ENCODE results near the gene EMCN. TPM values are rescaled to one million over a fixed set of nuclear protein-coding genes. Genes with fewer than 3 reads are reported as not detected.

EMCN gene
- total RNA-seq, 2 donors from 2014 or later, result 2.5 to 4.5 TPM

DNA sequence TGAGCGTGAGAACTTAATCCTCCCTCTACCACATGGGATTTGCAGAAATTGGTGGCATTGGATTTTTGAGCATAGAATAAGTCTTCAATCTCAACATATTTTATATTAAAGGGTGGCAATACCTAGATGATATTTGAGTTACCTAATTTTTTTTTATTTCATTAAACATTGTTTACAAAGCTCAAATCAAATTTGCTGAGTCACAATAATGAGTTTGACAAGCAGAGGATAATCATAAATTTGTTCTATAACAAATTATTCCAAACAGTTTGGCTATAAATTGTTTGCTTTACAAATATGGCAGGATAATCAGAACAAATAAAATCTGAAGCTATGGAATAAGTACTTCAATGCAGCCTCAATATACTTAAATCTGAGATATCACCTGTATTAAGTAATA, 22.7 kb downstream of the EMCN start:
- DNase-seq, result no peak
- no peak for ATAC-seq

DNA sequence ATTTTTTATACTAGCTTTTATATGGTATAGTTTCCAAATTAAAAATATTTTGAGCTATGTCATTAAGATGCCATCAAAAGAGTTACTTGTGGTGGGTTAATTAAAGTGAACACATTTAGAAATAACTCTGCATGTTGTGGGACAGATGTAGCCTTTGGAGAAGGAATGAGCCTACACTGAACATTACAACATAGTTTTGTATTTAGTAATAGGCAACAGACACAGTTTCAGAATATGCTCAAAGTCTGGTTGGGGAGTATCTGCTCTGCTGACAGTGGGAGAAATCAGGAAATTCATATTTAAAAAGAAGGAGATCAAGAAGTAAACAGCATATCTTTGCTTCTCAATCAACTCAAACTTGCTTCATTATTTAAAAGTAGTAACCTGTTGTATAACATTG, 23.7 kb downstream of the EMCN start:
- ATAC-seq, result no peak
- no peak for DNase-seq
- intact Hi-C loops (cut with DNase I, micrococcal nuclease), result no loop called here

More for the DNA sequence above, 22.7 kb downstream of the EMCN start:
- intact Hi-C loops (cut with DNase I, micrococcal nuclease), result no loop called here

DNA sequence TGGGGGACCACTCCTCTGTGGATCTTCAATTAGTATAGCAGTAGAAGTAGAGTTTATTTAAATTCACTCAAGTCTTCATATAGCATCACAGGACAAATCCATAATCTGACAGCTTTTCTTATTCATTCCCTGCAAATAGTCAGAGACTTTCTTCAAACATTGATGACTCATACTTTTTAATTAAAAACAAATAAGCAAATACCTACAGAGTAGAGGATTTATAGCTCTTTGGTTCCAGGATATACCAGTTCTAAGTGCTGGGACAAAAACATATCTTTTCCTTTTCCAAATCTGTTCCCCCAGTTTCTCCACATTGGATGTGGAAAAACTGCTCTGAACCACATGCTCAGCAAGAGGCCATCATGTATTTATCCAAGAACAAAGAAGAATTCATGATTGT, 24.1 kb downstream of the EMCN start:
- no peak for ATAC-seq
- no peak for DNase-seq
- intact Hi-C loops (cut with DNase I, micrococcal nuclease), result no loop called here

DNA sequence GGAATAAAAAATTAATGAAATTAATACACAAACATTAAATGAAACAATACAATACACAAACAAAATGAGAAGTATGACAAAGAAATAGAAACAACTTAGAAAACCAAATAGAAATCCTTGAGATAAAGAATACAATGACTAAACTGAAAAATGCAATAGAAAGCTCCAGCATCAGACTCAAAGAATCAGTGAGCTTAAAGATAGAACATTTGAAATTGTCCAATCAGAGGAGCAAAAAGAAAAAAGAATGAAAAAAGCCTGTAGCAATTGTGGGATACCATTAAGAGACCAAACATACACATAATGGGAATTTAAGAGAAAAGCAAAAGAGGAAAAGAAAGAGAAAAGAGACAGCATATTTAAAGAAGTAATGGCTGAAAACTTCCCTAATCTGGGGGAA, 25.7 kb downstream of the EMCN start:
- intact Hi-C loops (cut with DNase I, micrococcal nuclease), result no loop called here
- ATAC-seq (no peak), DNase-seq (no peak)

DNA sequence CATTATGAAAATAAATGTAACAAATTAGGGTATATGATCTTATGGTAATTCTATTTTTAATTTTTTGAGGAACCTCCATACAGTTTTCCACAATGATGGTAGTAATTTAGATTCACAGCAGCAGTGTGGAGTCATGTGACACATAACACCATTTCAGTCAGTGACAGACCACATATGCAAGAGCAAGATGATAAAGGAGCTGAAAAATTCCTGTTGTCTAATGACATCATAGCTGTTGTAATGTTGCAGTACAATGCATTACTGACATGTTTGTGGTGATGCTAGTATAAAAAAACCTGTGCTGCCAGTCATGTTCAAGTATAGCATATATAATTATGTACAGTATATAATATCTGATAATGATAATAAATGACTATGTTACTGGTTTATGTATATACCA, 28.5 kb downstream of the EMCN start:
- intact Hi-C loops (cut with DNase I, micrococcal nuclease), result no loop called here
- no peak for ATAC-seq
- DNase-seq, result no peak

- intact Hi-C loops (cut with DNase I, micrococcal nuclease), result no loop called here
- ATAC-seq (no peak), DNase-seq (no peak)
Measured at GRCh38 chr4:100486496-100486895, 31.3 kb downstream of the EMCN start.

DNA sequence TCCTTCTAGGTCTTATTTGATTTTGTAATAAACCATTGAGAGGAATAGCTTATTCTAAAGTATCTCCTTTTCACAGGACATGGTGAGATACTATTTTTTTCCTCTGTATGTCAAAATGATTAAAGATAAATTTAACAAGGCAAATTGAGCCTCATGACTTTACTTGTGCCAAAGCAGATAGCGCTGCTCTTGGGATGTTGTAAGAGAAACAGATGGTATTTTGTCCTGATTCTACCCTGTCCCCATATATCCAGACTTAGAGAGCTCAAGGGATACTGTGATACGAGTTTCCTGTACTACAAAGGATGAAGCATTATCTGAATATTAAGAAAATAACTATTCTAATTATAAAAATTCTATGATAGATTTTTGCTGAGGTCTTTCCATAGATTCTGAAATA, 34.0 kb downstream of the EMCN start:
- intact Hi-C loops (cut with DNase I, micrococcal nuclease), result no loop called here
- no peak for ATAC-seq

GRCh38 chr4:100479971-100480370, 37.9 kb downstream of the EMCN start:
- intact Hi-C loops (cut with DNase I, micrococcal nuclease), result no loop called here
- ATAC-seq, result no peak
- DNase-seq, result no peak

More for the DNA sequence above, 34.0 kb downstream of the EMCN start:
- DNase-seq, result no peak

DNA sequence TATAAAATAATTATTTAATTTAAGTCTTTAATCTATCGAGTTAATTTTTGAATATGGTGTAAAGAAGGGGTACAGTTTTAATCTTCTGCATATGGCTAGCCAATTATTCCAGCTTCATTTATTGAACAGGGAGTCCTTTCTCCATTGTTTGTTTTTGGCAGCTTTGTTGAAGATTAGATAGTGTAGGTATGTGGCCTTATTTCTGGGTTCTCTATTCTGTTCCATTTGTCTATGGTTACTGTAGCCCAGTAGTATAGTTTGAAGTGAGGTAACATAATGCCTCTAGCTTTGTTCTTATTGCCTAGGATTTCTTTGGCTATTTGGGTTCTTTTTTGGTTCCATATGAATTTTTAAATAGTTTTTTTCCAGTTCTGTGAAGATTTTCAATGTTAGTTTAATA, 48.3 kb downstream of the EMCN start:
- DNase-seq (no peak), ATAC-seq (no peak)
- intact Hi-C loops (cut with DNase I, micrococcal nuclease), result no loop called here

- intact Hi-C loops (cut with DNase I, micrococcal nuclease), result no loop called here
- ATAC-seq (no peak), DNase-seq (no peak)
Measured at GRCh38 chr4:100466501-100466900, 51.3 kb downstream of the EMCN start.

GRCh38 chr4:100461807-100462605, 55.8 kb downstream of the EMCN start:
- intact Hi-C loops (cut with DNase I, micrococcal nuclease), result no loop called here
- no peak for DNase-seq
- no peak for ATAC-seq

- DNase-seq, result no peak
- ATAC-seq, result no peak
- intact Hi-C loops (cut with DNase I, micrococcal nuclease), result no loop called here
Measured at GRCh38 chr4:100450449-100450848, 67.4 kb downstream of the EMCN start.

GRCh38 chr4:100431416-100431815, 86.4 kb downstream of the EMCN start:
- intact Hi-C loops (cut with DNase I, micrococcal nuclease), result no loop called here
- no peak for ATAC-seq
- DNase-seq, result no peak

DNA sequence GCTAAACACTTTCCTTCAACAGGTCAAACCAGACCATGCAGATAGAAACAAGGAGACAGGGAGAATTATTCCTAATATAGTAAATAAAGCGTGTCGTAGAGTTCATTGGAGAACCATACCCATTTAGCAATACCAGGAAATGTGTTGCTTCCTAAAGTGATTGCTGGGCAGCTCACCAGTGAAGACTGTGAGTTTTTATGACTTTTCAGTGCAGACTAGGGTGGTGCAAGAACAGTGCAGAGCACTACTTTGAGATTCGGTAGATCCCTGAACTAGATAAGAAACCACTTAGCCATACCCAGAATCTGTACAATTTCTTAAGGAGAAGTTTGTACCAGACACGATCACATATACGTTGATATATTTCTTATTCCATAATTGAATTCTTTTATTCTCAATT, 87.4 kb downstream of the EMCN start:
- ATAC-seq, result no peak
- intact Hi-C loops (cut with DNase I, micrococcal nuclease), result no loop called here

GRCh38 chr4:100429616-100430015, 88.2 kb downstream of the EMCN start:
- no peak for ATAC-seq
- intact Hi-C loops (cut with DNase I, micrococcal nuclease), result no loop called here
- DNase-seq, result no peak

More for the DNA sequence above, 87.4 kb downstream of the EMCN start:
- no peak for DNase-seq

- DNase-seq, result no peak
- intact Hi-C loops (cut with DNase I, micrococcal nuclease), result no loop called here
- no peak for ATAC-seq
Measured at GRCh38 chr4:100428051-100428450, 89.8 kb downstream of the EMCN start.

DNA sequence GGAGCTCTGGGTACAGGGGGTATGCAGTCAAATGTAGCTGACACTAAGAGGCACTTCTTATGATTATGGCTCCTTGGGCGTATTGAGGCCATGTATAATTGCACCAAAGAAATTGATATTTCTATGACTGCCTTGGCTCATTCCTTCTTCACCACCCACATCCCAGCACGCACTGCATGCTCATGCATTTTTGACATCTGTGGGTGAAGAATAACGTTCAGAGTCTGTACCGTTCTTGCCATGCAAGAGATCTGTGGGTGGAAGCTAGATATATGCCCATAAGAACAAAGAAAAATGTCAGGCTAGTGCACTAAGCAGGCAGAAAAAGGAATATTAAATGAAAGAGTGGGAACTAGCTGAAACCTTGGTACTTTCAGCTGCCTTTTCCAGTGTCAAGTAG, 93.4 kb downstream of the EMCN start:
- ATAC-seq, result no peak
- no peak for DNase-seq
- intact Hi-C loops (cut with DNase I, micrococcal nuclease), result no loop called here

GRCh38 chr4:100422894-100423293, 94.9 kb downstream of the EMCN start:
- intact Hi-C loops (cut with DNase I, micrococcal nuclease), result no loop called here
- no peak for ATAC-seq
- DNase-seq, result no peak

GRCh38 chr4:100421361-100421978, 96.4 kb downstream of the EMCN start:
- intact Hi-C loops (cut with DNase I, micrococcal nuclease), result no loop called here
- ATAC-seq, result no peak
- DNase-seq, result no peak

DNA sequence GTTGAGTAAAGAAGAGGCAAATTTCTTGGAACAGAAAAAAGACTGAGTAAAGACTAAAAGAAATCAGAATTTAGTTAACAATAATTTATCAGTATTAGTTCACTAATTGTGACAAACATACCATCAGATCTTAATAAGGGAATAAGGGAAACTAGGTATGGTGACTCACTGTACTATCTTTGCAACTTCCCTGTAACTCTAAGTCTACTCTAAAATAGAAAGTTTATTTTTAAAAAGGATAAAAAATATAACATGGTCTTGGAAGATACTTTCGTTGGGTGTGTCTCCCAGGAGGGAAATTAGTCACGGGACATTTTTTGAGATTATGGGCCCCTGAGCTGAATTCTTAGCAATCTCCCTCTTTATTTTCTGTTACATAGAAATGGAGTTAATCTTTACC, 97.3 kb downstream of the EMCN start:
- intact Hi-C loops (cut with DNase I, micrococcal nuclease), result no loop called here
- DNase-seq (no peak), ATAC-seq (no peak)

DNA sequence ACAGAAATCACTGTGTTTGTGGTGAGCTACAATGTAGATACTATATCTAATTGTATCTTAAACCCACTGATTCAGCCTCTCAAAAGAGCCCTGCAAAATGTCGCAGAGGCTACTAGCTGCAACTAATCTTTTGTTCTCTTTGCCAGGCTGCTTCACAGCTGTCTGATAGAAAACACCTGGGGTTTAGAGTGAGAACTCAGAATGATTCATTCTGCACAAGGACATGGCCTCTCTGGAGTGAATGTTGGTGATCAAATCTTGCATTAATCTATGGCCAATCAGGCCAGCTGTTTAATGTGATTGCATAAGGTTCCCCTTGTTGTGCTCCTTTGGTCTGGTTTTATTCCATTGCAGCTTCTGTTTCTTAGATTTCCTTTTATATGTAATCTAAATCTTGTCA, 100.3 kb downstream of the EMCN start:
- intact Hi-C loops (cut with DNase I, micrococcal nuclease), result no loop called here

More for the DNA sequence above, 100.3 kb downstream of the EMCN start:
- no peak for ATAC-seq
- DNase-seq, result no peak
